AG08396 (cell line): ENCODE measurements around the gene SOCS2.
A peak's percentile ranks its signal among the peaks of the same experiment; 100 is the strongest.
"Not testable (repeated sequence)": the region's sequence is repeated elsewhere in the genome, so short reads cannot be mapped to it uniquely, and the experiment has no call there.

ENCODE experiments used
- DNase-seq: peaks from one replicate; pipeline ENCODE4 v3.0.0; 2012; ENCODE audit warnings: low spot score, mixed read lengths

The SOCS2 gene

DNA sequence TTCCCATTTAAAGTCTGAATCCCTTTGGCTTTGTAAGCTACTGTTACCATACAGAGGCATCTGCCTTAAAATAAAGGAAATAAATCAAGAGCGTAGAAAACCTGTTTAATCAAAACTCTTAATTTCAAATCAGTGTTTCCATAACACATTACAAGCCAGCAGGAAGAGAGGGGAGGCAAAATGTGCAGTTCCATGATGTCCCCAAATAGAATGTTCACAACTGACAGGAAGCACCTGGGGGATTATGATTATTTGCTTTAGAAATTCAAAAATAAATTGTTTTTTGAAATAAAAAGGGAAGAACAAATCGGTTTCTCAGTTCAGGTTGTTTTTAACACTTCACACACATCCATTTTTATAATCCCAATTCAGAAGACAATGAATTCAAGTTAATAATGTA, 21.4 kb downstream of the SOCS2 start:
- no peak for DNase-seq

DNA sequence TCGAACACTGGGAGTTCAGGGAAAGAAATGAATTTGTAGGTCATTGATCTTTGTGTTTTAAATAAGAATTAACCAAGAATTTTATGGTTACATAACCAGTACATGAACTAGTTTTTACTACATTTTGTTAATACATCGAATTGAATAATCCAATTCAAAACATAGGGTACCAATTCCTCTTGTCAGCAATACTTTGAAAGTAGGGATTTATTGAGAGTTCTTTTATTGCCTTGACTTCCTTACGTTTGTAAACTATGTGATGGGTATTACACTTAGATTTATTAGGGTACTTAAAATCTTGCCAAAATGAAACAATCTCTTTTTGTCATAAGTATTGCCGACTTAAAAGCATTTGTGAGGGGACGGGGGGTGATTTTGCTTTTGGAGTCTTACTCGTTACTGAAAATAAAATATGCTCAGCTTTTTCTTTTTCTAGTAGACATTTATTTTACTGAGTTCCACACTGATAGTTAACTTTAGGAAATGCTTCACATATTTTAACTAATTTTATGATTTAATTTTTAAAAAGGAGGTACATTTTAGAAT, 22.4 kb downstream of the SOCS2 start:
- no peak for DNase-seq

DNA sequence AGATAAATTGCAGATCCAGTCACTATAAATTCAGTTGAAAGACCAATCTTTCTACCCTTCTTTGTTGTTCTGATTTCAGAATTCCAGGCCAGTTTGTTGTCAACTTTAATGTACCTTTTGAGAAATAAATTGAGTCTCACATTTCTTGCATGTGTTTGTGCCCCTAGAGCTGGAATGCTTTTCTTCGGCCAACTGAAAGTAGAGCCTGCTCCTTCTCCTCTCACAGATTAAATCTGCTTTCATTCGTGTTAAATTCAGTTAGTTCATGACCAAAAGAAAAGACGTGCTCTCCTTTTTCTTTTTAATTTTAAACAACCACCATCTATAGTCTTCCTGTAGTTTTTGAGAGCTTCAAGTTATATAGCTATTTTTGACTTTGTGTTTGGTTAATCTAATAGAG, 22.9 kb downstream of the SOCS2 start:
- DNase-seq: no peak

- DNase-seq: no peak
Observed at GRCh38 chr12:93597608-93598007, 25.1 kb downstream of the SOCS2 start.

DNA sequence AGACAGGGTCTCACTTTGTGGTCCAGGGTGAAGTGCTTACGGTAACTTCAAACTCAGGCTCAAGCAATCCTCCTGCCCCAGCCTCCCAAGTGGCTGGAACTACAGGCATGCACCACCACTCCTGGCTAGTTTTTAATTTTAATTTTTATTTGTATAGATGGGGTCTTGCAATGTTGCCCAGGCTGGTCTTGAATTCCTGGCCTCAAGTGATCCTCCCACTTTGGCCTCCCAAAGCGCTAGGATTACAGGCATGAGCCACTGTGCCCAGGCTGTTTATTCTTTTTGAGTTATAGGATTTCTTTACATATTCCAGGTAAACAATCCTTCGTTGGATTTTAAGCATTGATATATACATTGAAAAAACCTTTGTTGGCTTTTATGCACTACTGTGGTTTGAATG, 26.7 kb downstream of the SOCS2 start:
- DNase-seq: no peak

DNA sequence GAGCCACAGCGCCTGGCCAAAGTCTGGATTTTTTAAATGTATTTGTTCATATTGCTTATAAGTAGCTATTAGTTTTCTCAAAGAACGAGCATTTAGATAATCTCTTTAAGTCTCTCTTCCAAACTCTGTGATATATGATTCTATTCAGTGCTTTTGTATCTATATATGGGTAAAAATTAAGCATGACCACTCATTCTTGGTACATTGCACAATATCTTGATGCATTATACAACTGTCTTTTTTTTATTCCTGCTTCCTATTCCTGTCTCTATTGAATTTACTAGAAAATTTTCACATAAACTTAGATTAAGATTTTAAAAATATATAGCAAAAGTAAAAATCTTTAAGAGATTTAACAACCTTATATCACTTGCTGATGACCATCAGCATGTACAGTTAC, 29.1 kb downstream of the SOCS2 start:
- DNase-seq: no peak

DNA sequence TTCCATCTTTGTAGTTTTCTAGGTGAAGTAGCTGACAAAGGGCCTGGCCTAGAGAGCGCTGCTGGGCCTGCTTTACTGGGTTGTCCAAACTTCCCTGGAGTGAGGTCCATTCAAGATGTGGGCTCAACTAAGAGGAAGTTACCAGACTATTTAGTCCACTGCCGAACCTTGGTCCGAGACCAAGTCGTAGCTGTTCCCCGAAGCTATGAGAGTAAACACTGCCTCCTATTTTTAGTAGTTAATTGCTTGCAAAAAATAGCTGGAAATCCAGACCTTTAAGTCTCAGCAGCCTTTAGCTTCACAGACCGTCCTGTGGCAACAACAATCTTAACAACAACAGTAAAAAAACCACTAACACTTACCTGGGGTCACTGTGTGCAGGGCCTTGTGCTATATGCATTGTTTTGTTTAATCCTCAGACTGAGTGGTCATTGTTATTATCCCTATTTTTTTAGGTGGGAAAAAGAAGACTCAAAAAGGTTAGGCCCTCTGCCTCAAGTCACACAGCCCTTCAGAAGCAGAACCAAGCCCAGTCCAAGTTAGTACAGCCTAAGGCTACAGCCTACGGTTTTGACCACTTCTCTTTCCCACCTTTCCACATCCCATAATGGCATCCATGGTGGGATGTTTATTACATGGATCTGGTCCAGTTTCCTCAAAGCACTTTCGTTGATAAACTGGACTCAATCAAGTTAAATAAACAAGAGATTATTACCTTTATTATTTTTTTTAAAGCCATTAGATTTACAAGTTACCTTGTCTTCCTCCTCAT, 30.6 kb downstream of the SOCS2 start:
- no peak for DNase-seq

DNA sequence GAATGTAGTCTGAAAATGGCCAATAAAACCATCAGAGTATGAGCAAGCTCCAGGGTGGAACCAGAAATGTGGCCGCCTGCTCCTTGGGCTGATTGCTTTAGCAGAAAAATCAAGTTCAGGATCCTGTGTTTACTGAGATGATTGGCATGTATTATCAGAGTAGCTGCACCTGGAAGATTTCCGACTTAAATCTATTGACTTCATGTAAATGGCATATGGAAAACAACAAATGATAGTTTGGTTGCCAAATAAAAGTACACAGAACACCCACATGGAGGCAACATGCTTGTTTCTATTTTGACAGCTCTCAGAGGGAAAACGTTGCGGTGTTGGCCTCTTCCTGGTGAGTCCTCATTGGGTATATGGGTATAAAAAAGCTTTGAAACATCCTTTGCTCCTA, 31.3 kb downstream of the SOCS2 start:
- DNase-seq: no peak

- DNase-seq: no peak
Observed at GRCh38 chr12:93608313-93608712, 35.8 kb downstream of the SOCS2 start.

GRCh38 chr12:93609281-93610192, 37.1 kb downstream of the SOCS2 start:
- no peak for DNase-seq

- no peak for DNase-seq
Observed at GRCh38 chr12:93612776-93613175, 40.3 kb downstream of the SOCS2 start.

GRCh38 chr12:93614917-93615596, 42.6 kb downstream of the SOCS2 start:
- DNase-seq: no peak

DNA sequence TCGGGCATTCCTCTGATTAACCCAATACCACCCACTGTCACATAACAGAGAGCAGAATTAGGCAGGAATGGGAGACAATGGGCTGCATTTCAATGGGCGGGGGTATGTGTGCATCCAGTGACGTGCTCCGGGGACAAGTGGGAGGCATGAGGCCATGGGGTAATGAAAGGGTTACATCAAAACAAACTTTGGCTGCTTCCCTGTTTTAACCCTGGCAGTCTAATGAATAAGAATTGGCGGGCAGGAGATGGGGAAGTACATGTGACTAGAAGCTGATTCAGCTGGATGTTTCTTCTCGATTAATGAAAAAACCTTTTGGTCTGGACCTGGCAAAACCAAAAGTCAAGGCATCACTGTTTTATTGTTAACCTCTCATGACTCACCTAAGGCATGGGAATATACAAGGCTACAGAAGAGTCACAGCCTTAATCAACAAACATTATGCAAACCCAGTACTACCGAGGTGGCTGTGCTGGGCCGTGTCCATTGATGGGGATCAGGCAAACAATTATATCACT, 44.2 kb downstream of the SOCS2 start:
- no peak for DNase-seq

GRCh38 chr12:93618891-93619410, 46.5 kb downstream of the SOCS2 start:
- DNase-seq: no peak

GRCh38 chr12:93621986-93622385, 49.5 kb downstream of the SOCS2 start:
- no peak for DNase-seq

- DNase-seq: no peak
Observed at GRCh38 chr12:93622485-93622884, 50.0 kb downstream of the SOCS2 start.

DNA sequence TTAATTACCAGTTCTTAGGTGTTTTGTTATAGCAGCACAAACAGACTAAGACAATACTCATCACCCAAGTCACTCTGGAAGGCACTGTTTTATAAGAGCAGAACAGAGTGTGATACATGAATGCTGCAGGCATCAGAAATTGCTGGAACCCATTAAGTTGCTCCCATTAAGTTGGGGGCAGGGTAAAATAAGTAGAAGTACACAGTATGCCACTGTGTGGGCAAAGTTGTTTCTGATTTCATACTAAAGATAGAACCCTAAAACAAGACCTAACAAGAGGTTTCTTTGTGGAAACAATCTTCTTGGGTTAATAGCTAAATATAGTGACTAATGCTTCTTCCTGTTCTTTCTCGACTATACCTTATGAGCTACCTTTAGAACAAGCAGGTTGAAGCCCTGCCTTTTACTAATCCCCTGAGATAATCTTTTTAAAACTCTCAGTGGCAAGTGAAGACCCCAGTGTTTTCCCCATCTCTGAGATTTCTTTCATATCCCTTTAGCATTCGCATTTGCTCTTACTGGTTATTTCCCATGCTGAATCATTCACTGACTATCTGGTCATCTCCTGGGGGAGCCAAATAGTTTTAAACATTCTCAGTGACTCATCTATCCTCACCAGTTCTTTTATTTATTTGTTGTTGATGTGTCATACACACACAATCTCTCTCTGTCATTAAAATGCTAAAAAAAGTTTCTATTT, 52.3 kb downstream of the SOCS2 start:
- DNase-seq: peak; percentile 75

DNA sequence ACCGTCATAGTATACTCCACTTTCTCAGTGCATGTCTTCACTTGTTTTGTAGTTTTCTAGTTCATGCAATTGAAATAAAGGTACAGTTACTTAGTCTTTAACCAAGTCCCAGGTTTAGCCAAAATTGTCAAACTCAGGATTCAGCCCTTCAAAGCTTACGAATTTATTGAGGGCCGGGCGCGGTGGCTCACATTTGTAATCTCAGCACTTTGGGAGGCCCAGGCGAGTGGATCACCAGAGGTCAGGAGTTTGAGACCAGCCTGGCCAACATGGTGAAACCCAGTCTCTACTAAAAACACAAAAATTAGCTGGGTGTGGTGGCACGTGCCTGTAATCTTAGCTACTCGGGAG, 52.8 kb downstream of the SOCS2 start:
- DNase-seq: not testable (repeated sequence)

DNA sequence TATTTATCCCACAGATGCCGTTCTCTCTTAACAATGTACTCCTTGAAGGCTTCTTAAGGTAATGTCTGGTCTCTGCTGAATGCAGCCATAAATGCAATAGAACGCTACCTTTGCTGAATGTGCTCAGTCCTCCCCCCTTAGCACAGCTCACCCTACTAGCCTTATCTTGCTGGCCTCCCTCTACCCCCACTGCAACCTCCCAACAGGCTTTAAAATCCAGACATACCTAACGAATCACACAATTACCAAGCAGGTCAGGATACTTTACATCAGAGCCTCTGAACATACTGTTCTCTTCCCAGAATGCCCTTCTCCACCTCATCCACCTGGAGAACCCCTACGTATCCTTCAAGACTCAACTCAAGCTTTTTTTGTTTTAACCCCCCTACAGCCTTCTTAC, 53.7 kb downstream of the SOCS2 start:
- DNase-seq: no peak
